Activated CD4-positive, alpha-beta T cell treated with anti-CD3 and anti-CD28 coated beads, Interleukin-2, amount 50 U/mL, for 16 hours (primary cell): ENCODE data around the gene EFCAB12.
"Not testable (repeated sequence)": the region's sequence is repeated elsewhere in the genome, so short reads cannot be mapped to it uniquely, and the experiment has no call there.

Source experiments
- DNase-seq: peaks from one replicate; pipeline ENCODE4 v3.0.0-alpha.2; 2020

The EFCAB12 gene

GRCh38 chr3:129418041-129418973, 10.1 kb downstream of the EFCAB12 start:
- DNase-seq: no peak

GRCh38 chr3:129417326-129417725, 11.1 kb downstream of the EFCAB12 start:
- DNase-seq: no peak

GRCh38 chr3:129416415-129416814, 12.0 kb downstream of the EFCAB12 start:
- DNase-seq: no peak

GRCh38 chr3:129415830-129416229, 12.6 kb downstream of the EFCAB12 start:
- DNase-seq: no peak

- DNase-seq: no peak
Measured at GRCh38 chr3:129415378-129415777, 13.1 kb downstream of the EFCAB12 start.

- no peak for DNase-seq
Measured at GRCh38 chr3:129413687-129414506, 14.5 kb downstream of the EFCAB12 start.

- not testable (repeated sequence) for DNase-seq
Measured at GRCh38 chr3:129413238-129413637, 15.2 kb downstream of the EFCAB12 start.

- no peak for DNase-seq
Measured at GRCh38 chr3:129412542-129413198, 15.8 kb downstream of the EFCAB12 start.

GRCh38 chr3:129410971-129411370, 17.5 kb downstream of the EFCAB12 start:
- DNase-seq: no peak

GRCh38 chr3:129409541-129409940, 18.9 kb downstream of the EFCAB12 start:
- DNase-seq: no peak

GRCh38 chr3:129404610-129405009, 23.8 kb downstream of the EFCAB12 start:
- DNase-seq: no peak

GRCh38 chr3:129404130-129404529, 24.3 kb downstream of the EFCAB12 start:
- no peak for DNase-seq

GRCh38 chr3:129403450-129403849, 25.0 kb downstream of the EFCAB12 start:
- DNase-seq: no peak

- DNase-seq: no peak
Measured at GRCh38 chr3:129402616-129403015, 25.8 kb downstream of the EFCAB12 start.

- DNase-seq: no peak
Measured at GRCh38 chr3:129402210-129402609, 26.2 kb downstream of the EFCAB12 start.

- peak; percentile 18 for DNase-seq
Measured at GRCh38 chr3:129399895-129400357, 28.5 kb downstream of the EFCAB12 start.

- DNase-seq: peak; percentile 90
Measured at GRCh38 chr3:129399145-129399894, 29.1 kb downstream of the EFCAB12 start.

GRCh38 chr3:129398803-129399144, 29.7 kb downstream of the EFCAB12 start:
- DNase-seq: no peak

GRCh38 chr3:129393760-129394564, 34.5 kb downstream of the EFCAB12 start:
- DNase-seq: not testable (repeated sequence)

GRCh38 chr3:129393271-129393670, 35.2 kb downstream of the EFCAB12 start:
- no peak for DNase-seq

GRCh38 chr3:129392106-129392887, 36.1 kb downstream of the EFCAB12 start:
- DNase-seq: not testable (repeated sequence)
